HUES64 (cell line): ENCODE measurements around the gene CPAMD8.
"Not testable (repeated sequence)": the region's sequence is repeated elsewhere in the genome, so short reads cannot be mapped to it uniquely, and the experiment has no call there.

ENCODE experiments used
- H3K27ac ChIP-seq: 2 replicates; pipeline ENCODE4 v1.7.0; 2013; ENCODE audit warnings: low read depth, low read length, inconsistent platforms
- H3K27me3 ChIP-seq: 2 replicates; pipeline ENCODE4 v1.6.1; 2013; ENCODE audit warnings: mild to moderate bottlenecking, low read length; ENCODE audit not compliant: insufficient read depth
- H3K36me3 ChIP-seq: 2 replicates; pipeline ENCODE4 v1.6.1; 2013; ENCODE audit warnings: mild to moderate bottlenecking, low read length; ENCODE audit not compliant: insufficient read depth
- H3K4me1 ChIP-seq: 2 replicates; pipeline ENCODE4 v1.6.1; 2013; ENCODE audit warnings: mild to moderate bottlenecking, low read length, moderate library complexity; ENCODE audit not compliant: insufficient read depth
- H3K4me3 ChIP-seq: 2 replicates; pipeline ENCODE4 v1.5.1; 2013; ENCODE audit warnings: mild to moderate bottlenecking, low read length, moderate library complexity
- H3K9ac ChIP-seq: 2 replicates; pipeline ENCODE4 v1.6.1; 2013; ENCODE audit warnings: mild to moderate bottlenecking, low read depth, low read length
- H3K9me3 ChIP-seq: 2 replicates; pipeline ENCODE4 v1.6.1; 2013; ENCODE audit warnings: low read depth, low read length; ENCODE audit not compliant: insufficient read depth
- WGBS: fragments of 150-250, 120-280 bp; methylation state at CpG from one replicate; pipeline ENCODE4 v1.1.7; 2013; ENCODE audit warnings: missing lambda C conversion rate; 5-methylcytosine and 5-hydroxymethylcytosine counted together

CPAMD8 gene

DNA sequence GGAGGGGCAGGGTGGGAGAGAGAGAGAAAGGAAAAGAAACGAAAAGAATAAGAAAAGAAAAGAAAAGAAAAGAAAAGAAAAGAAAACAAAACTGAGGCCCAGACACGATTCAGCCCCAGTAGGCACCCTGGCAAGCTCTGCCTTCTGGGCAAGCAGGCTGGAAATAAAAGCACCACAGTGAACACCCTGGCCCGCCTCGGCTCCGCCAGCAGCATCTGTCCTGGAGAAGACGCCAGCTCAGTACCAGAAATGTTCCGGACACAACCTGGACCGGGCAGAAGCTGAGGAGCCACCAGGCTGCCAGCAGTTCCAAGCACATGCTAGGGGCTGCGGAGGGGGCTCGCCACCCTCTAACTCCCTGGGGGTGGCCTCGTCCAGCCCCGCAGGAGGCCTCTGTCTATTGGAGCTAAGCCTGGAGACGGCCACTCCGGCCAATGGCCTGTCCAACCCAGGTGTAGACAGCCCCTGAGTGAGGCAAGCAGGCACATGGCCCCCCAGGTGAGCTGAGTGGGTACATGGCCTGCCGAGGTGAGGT is 11.4 kb upstream of the CPAMD8 start:
- H3K27me3 ChIP-seq = no peaks in the 10 kb centered on the region
- 87% methylated on average over 15 of the region's 15 CpGs for WGBS
- no peaks in the 10 kb centered on the region for H3K36me3 ChIP-seq

GRCh38 chr19:17037184-17037583 is 10.6 kb upstream of the CPAMD8 start:
- Histone ChIP-seq H3K36me3 (no peaks in the 10 kb centered on the region), H3K4me3 (no peak overlapping the region), H3K9me3 (no peaks in the 10 kb centered on the region), H3K4me1 (no peaks in the 10 kb centered on the region), H3K27me3 (no peaks in the 10 kb centered on the region), H3K27ac (no peak overlapping the region), H3K9ac (no peak overlapping the region)
- 93% methylated on average over 6 of the region's 6 CpGs for WGBS

More for the DNA sequence above, 11.4 kb upstream of the CPAMD8 start:
- no peak overlapping the region for H3K9ac ChIP-seq
- H3K27ac ChIP-seq = no peak overlapping the region
- H3K9me3 ChIP-seq = no peaks in the 10 kb centered on the region
- H3K4me3 ChIP-seq = no peak overlapping the region
- H3K4me1 ChIP-seq = no peaks in the 10 kb centered on the region

DNA sequence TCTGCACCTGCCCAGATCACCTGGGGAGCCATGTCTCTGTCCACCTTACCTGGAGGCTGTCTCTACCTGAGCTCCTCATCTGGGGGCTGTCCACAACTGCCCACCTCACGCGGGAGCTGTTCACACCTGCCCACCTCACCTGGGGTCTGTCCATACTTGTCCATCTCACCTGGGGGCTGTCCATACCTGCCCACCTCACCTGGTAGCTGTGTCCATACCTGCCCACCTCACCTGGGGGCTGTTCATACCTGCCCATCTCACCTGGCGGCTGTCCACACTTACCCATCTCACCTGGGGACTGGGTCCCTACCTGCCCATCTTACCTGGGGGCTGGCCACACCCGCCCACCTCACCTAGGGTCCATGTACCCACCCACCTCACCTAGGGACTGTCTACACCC is 10.0 kb upstream of the CPAMD8 start:
- WGBS = 88% methylated on average over 4 of the region's 4 CpGs
- no peaks in the 10 kb centered on the region for H3K4me1 ChIP-seq
- no peaks in the 10 kb centered on the region for H3K9me3 ChIP-seq
- H3K9ac ChIP-seq = no peak overlapping the region
- no peak overlapping the region for H3K4me3 ChIP-seq
- no peaks in the 10 kb centered on the region for H3K36me3 ChIP-seq
- no peaks in the 10 kb centered on the region for H3K27me3 ChIP-seq
- H3K27ac ChIP-seq = no peak overlapping the region

DNA sequence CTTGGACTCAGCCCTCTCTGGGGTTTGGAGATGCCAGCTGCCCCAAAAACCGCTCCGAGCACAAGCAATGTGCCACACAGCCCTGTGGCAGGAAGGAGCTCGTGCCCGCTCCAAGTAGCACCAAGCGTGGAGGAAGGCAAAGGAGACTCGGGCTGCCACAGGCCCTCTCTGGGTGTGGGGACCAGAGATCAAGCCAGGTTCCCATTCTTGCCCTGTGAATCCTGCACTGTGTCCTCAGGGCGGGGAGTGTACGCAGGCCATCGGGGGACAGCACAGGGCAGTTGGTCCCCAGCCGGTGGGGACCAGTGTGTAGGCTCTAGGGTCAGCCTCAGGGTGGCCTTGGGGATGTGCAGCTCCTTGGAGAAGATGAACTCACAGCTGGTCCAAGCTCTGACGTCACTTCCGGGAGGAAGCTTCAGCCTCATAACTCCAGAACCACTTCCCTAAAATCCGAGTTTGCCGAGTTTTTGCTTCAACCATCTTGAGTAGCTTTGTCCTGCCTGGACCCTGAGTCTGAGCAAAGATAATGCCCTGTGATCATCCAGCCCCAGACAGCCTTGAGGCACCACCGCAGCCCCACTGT is 9.3 kb upstream of the CPAMD8 start:
- H3K36me3 ChIP-seq = no peaks in the 10 kb centered on the region
- no peaks in the 10 kb centered on the region for H3K4me1 ChIP-seq
- WGBS = 92% methylated on average over 15 of the region's 15 CpGs
- no peak overlapping the region for H3K9ac ChIP-seq
- no peaks in the 10 kb centered on the region for H3K9me3 ChIP-seq
- no peaks in the 10 kb centered on the region for H3K27me3 ChIP-seq
- H3K4me3 ChIP-seq = no peak overlapping the region
- H3K27ac ChIP-seq = no peak overlapping the region

GRCh38 chr19:17031741-17032140 is 5.1 kb upstream of the CPAMD8 start:
- H3K27ac ChIP-seq = no peak overlapping the region
- H3K4me1 ChIP-seq = no peaks in the 10 kb centered on the region
- no peaks in the 10 kb centered on the region for H3K27me3 ChIP-seq
- no peak overlapping the region for H3K9ac ChIP-seq
- no peaks in the 10 kb centered on the region for H3K9me3 ChIP-seq
- H3K36me3 ChIP-seq = no peaks in the 10 kb centered on the region
- 92% methylated on average over 6 of the region's 6 CpGs for WGBS
- no peak overlapping the region for H3K4me3 ChIP-seq

- peaks cover 7% of the 10 kb centered on the region for H3K4me1 ChIP-seq
- peak overlapping the region; percentile 43 for H3K4me3 ChIP-seq
- peaks cover 11% of the 10 kb centered on the region; the same call in 1 of the 2 replicates for H3K9me3 ChIP-seq
- no peak overlapping the region for H3K27ac ChIP-seq
- WGBS = 71% methylated on average over 6 of the region's 7 CpGs
- peaks cover 17% of the 10 kb centered on the region for H3K27me3 ChIP-seq
- peaks cover 5% of the 10 kb centered on the region; the same call in 1 of the 2 replicates for H3K36me3 ChIP-seq
- no peak overlapping the region for H3K9ac ChIP-seq
Observed at GRCh38 chr19:17027535-17027975, 945 bp upstream of the CPAMD8 start.

- Histone ChIP-seq H3K27me3 (peaks cover 17% of the 10 kb centered on the region), H3K9ac (peak overlapping the region; percentile 54), H3K4me3 (peak overlapping the region; percentile 68)
Observed at GRCh38 chr19:17025991-17026658, 485 bp downstream of the CPAMD8 start.

GRCh38 chr19:17025361-17025760 is 1.2 kb downstream of the CPAMD8 start:
- Histone ChIP-seq H3K36me3 (peaks cover 5% of the 10 kb centered on the region; the same call in 1 of the 2 replicates), H3K27ac (no peak overlapping the region), H3K4me1 (peaks cover 7% of the 10 kb centered on the region), H3K4me3 (peak overlapping the region; percentile 68), H3K9me3 (peaks cover 14% of the 10 kb centered on the region; the same call in 1 of the 2 replicates), H3K9ac (no peak overlapping the region), H3K27me3 (peaks cover 17% of the 10 kb centered on the region)
- WGBS = 77% methylated on average over 6 of the region's 6 CpGs

More at GRCh38 chr19:17025991-17026658, 485 bp downstream of the CPAMD8 start:
- peaks cover 14% of the 10 kb centered on the region; the same call in 1 of the 2 replicates for H3K9me3 ChIP-seq
- peaks cover 5% of the 10 kb centered on the region; the same call in 1 of the 2 replicates for H3K36me3 ChIP-seq
- no peak overlapping the region for H3K27ac ChIP-seq
- WGBS = 2% methylated on average over 35 of the region's 40 CpGs
- H3K4me1 ChIP-seq = peaks cover 7% of the 10 kb centered on the region

- H3K9me3 ChIP-seq = peaks cover 14% of the 10 kb centered on the region; the same call in 1 of the 2 replicates
- peaks cover 17% of the 10 kb centered on the region for H3K27me3 ChIP-seq
- not testable (repeated sequence) for H3K4me1 ChIP-seq, H3K9ac ChIP-seq, H3K36me3 ChIP-seq, H3K27ac ChIP-seq, H3K4me3 ChIP-seq
- 75% methylated on average over 8 of the region's 8 CpGs for WGBS
Observed at GRCh38 chr19:17024941-17025340, 1.7 kb downstream of the CPAMD8 start.

GRCh38 chr19:17023805-17024204 is 2.8 kb downstream of the CPAMD8 start:
- 94% methylated on average over 3 of the region's 3 CpGs for WGBS
- Histone ChIP-seq H3K36me3 (peaks cover 5% of the 10 kb centered on the region; the same call in 1 of the 2 replicates), H3K9me3 (peaks cover 14% of the 10 kb centered on the region; the same call in 1 of the 2 replicates), H3K4me3 (no peak overlapping the region), H3K4me1 (peaks cover 7% of the 10 kb centered on the region), H3K27me3 (peaks cover 17% of the 10 kb centered on the region), H3K27ac (no peak overlapping the region), H3K9ac (no peak overlapping the region)

DNA sequence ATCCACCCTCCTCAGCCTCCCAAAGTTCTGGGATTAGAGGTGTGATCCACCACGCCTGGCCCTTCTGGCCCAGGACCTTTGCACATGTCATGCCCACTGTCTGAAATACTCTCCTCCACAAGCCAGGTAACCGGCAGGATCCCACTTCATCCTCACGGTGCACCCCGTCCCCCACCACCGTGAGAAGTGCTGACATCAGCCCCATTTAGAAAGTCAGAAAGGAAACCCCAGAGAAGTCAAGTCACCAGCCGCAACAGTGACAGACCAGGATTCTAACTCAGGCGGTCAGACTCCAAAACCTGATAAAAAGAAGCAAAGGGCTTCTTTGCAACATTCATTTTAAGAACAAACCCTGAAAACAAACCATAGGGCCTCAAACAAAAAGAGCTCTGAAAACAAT is 3.9 kb downstream of the CPAMD8 start:
- Histone ChIP-seq H3K27me3 (peaks cover 17% of the 10 kb centered on the region), H3K27ac (no peak overlapping the region), H3K4me3 (no peak overlapping the region), H3K36me3 (peaks cover 5% of the 10 kb centered on the region; the same call in 1 of the 2 replicates), H3K4me1 (peaks cover 7% of the 10 kb centered on the region), H3K9ac (no peak overlapping the region), H3K9me3 (peaks cover 14% of the 10 kb centered on the region; the same call in 1 of the 2 replicates)
- WGBS = 81% methylated on average over 7 of the region's 7 CpGs
